ENCODE data around the gene SDHA. TPM values are rescaled to one million over a fixed set of nuclear protein-coding genes. Genes with fewer than 3 reads are reported as not detected.
A peak's percentile ranks its signal among the peaks of the same experiment; 100 is the strongest.

Gene SDHA
- total RNA-seq, 2 donors from 2014 or later: 62.8 to 75.5 TPM

- Histone ChIP-seq H3K36me3 (replicated peaks in 1 of 2; ENCODE audit: insufficient read depth in 1 of 2, low read depth in 2 of 2) (no peaks in the 10 kb centered on the region), H3K27ac (no peak overlapping the region), H3K9me3 (no peaks in the 10 kb centered on the region), H3K4me3 (no peak overlapping the region), H3K4me1 (peaks cover 24% of the 10 kb centered on the region), H3K27me3 (no peaks in the 10 kb centered on the region)
- intact Hi-C loops (cut with DNase I): no loop called here
- WGBS, 2 donors: 34 to 52% methylated on average over 7 to 20 of the region's 21 CpGs
- no peak for TF ChIP-seq POLR2A (IDR thresholded peaks at IDR 0.05)
- TF ChIP-seq CTCF (IDR thresholded peaks at IDR 0.05): no peak
- peak in 1 of 4 donors; percentile 16 for DNase-seq
- ATAC-seq: no peak
These were observed 30.3 kb upstream of the SDHA start for GRCh38 chr5:187617-188451.

- H3K27me3 ChIP-seq: no peaks in the 10 kb centered on the region
- H3K9me3 ChIP-seq: no peaks in the 10 kb centered on the region
- intact Hi-C loops (cut with DNase I): no loop called here
- 29 to 50% methylated on average over 11 to 37 of the region's 37 CpGs for WGBS, 2 donors
- ATAC-seq (peak; percentile 84), DNase-seq (peak; percentile 87 to 89 (median 88))
- TF ChIP-seq POLR2A (IDR thresholded peaks at IDR 0.05) (no peak), CTCF (IDR thresholded peaks at IDR 0.05) (peak; percentile 87 to 97 (median 90))
- H3K36me3 ChIP-seq (replicated peaks in 1 of 2; ENCODE audit: insufficient read depth in 1 of 2, low read depth in 2 of 2): no peaks in the 10 kb centered on the region
- no peak overlapping the region for H3K27ac ChIP-seq
- peaks cover 24% of the 10 kb centered on the region for H3K4me1 ChIP-seq
- H3K4me3 ChIP-seq: no peak overlapping the region
These were observed 29.3 kb upstream of the SDHA start for GRCh38 chr5:188488-189481.

GRCh38 chr5:189486-189885, 28.6 kb upstream of the SDHA start:
- Histone ChIP-seq H3K36me3 (replicated peaks in 1 of 2; ENCODE audit: insufficient read depth in 1 of 2, low read depth in 2 of 2) (no peaks in the 10 kb centered on the region), H3K27me3 (no peaks in the 10 kb centered on the region), H3K4me3 (no peak overlapping the region), H3K4me1 (peaks cover 24% of the 10 kb centered on the region), H3K27ac (no peak overlapping the region), H3K9me3 (no peaks in the 10 kb centered on the region)
- DNase-seq: no peak
- TF ChIP-seq CTCF (IDR thresholded peaks at IDR 0.05) (no peak), POLR2A (IDR thresholded peaks at IDR 0.05) (no peak)
- no peak for ATAC-seq
- WGBS, 2 donors: 70 to 75% methylated on average over 5 to 9 of the region's 10 CpGs
- intact Hi-C loops (cut with DNase I): no loop called here

GRCh38 chr5:189976-190365, 28.1 kb upstream of the SDHA start:
- 67 to 69% methylated on average over 10 to 11 of the region's 11 CpGs for WGBS, 2 donors
- Histone ChIP-seq H3K4me3 (no peak overlapping the region), H3K9me3 (no peaks in the 10 kb centered on the region), H3K27ac (no peak overlapping the region), H3K4me1 (peaks cover 24% of the 10 kb centered on the region), H3K36me3 (replicated peaks in 1 of 2; ENCODE audit: insufficient read depth in 1 of 2, low read depth in 2 of 2) (no peaks in the 10 kb centered on the region), H3K27me3 (no peaks in the 10 kb centered on the region)
- intact Hi-C loops (cut with DNase I): no loop called here
- TF ChIP-seq POLR2A (IDR thresholded peaks at IDR 0.05): no peak
- no peak for TF ChIP-seq CTCF (IDR thresholded peaks at IDR 0.05)
- ATAC-seq (no peak), DNase-seq (no peak)
